ENCODE results near the gene LRRC45.

Gene LRRC45

GRCh38 chr17:81983639-81984373 is 39.3 kb upstream of the LRRC45 start:
- Histone ChIP-seq H3K9me3 (ENCODE audit: control insufficient read depth in 2 of 2, low read length in 2 of 2) (no peaks in the 10 kb centered on the region), H3K9ac (ENCODE audit: low read depth in 1 of 2, low read length in 2 of 2) (no peak overlapping the region), H3K27ac (ENCODE audit: low read depth in 2 of 2, low read length in 2 of 2) (no peak overlapping the region), H3K27me3 (ENCODE audit: control insufficient read depth in 2 of 2, insufficient read depth in 2 of 2, low read length in 2 of 2) (no peaks in the 10 kb centered on the region), H3K4me3 (ENCODE audit: low read length in 2 of 2) (no peak overlapping the region), H3K36me3 (ENCODE audit: control insufficient read depth in 2 of 2, insufficient read depth in 2 of 2, low read length in 2 of 2) (peaks cover 17 to 24% of the 10 kb centered on the region in 2 donors), H3K4me1 (ENCODE audit: control insufficient read depth in 2 of 2, insufficient read depth in 2 of 2, low read length in 2 of 2) (no peaks in the 10 kb centered on the region)

GRCh38 chr17:81984773-81985410 is 38.2 kb upstream of the LRRC45 start:
- no peak overlapping the region for H3K9ac ChIP-seq (ENCODE audit: low read depth in 1 of 2, low read length in 2 of 2)
- H3K27me3 ChIP-seq (ENCODE audit: control insufficient read depth in 2 of 2, insufficient read depth in 2 of 2, low read length in 2 of 2) = no peaks in the 10 kb centered on the region
- H3K36me3 ChIP-seq (ENCODE audit: control insufficient read depth in 2 of 2, insufficient read depth in 2 of 2, low read length in 2 of 2) = peaks cover 17 to 24% of the 10 kb centered on the region in 2 donors
- no peak overlapping the region for H3K27ac ChIP-seq (ENCODE audit: low read depth in 2 of 2, low read length in 2 of 2)
- no peaks in the 10 kb centered on the region for H3K4me1 ChIP-seq (ENCODE audit: control insufficient read depth in 2 of 2, insufficient read depth in 2 of 2, low read length in 2 of 2)
- H3K4me3 ChIP-seq (ENCODE audit: low read length in 2 of 2) = no peak overlapping the region
- no peaks in the 10 kb centered on the region for H3K9me3 ChIP-seq (ENCODE audit: control insufficient read depth in 2 of 2, low read length in 2 of 2)

DNA sequence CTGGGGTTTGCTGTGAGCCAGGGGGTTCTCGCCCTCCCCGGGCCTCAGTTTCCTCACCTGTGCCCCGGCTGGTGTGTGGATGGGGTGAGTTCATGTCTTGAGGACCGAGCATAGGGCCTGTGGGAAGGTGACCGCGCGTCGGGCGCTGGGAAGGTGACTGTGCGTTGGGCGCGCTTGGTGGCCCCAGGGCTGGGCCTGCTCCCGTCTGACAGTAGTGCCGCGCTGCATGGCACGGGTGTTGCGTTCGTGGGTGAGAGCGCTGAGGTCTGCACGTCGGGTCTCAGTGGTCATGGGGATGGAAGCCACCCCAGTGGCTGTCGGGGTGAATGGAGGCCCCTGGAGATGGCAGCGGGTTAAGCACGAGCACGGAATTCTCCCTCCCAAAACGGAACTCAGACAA is 36.5 kb upstream of the LRRC45 start:
- H3K9me3 ChIP-seq (ENCODE audit: control insufficient read depth in 2 of 2, low read length in 2 of 2) = no peaks in the 10 kb centered on the region
- H3K27me3 ChIP-seq (ENCODE audit: control insufficient read depth in 2 of 2, insufficient read depth in 2 of 2, low read length in 2 of 2) = no peaks in the 10 kb centered on the region
- H3K9ac ChIP-seq (ENCODE audit: low read depth in 1 of 2, low read length in 2 of 2) = no peak overlapping the region
- peaks cover 16 to 17% of the 10 kb centered on the region in 2 donors for H3K36me3 ChIP-seq (ENCODE audit: control insufficient read depth in 2 of 2, insufficient read depth in 2 of 2, low read length in 2 of 2)
- no peak overlapping the region for H3K4me3 ChIP-seq (ENCODE audit: low read length in 2 of 2)
- peaks cover 8 to 11% of the 10 kb centered on the region in 2 donors for H3K4me1 ChIP-seq (ENCODE audit: control insufficient read depth in 2 of 2, insufficient read depth in 2 of 2, low read length in 2 of 2)
- no peak overlapping the region for H3K27ac ChIP-seq (ENCODE audit: low read depth in 2 of 2, low read length in 2 of 2)

DNA sequence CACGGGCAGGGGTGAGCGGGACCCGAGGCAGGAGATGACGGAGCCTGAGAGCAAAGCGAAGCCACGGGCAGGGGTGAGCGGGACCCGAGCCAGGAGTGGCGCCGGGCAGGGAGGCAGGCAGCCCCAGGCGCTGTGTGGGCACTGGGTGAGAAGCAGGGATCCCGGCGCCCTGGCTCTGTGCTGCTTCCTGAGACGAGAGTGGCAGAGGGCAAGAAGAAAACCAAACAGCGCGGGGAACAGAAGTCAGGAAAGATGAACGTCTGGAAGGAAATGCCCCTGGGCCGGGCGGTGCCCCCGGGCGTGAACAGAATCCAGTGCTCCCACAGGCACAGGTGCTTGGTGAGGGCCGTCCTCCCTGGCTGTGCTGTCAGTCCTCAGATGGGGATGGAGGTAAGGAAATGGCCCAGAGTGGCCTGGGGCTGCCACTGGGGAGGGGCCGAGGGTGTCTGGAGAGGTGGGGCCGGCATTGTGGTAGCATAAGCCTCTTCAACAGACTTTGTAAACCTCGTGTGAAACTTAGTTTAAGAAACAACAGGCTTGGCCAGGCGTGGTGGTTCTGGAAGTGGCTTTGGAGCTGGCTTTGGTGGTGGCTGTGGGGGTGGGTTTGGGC is 35.8 kb upstream of the LRRC45 start:
- Histone ChIP-seq H3K36me3 (ENCODE audit: control insufficient read depth in 2 of 2, insufficient read depth in 2 of 2, low read length in 2 of 2) (peaks cover 14 to 17% of the 10 kb centered on the region in 2 donors), H3K27me3 (ENCODE audit: control insufficient read depth in 2 of 2, insufficient read depth in 2 of 2, low read length in 2 of 2) (no peaks in the 10 kb centered on the region), H3K4me1 (ENCODE audit: control insufficient read depth in 2 of 2, insufficient read depth in 2 of 2, low read length in 2 of 2) (peaks cover 13 to 18% of the 10 kb centered on the region in 2 donors), H3K9me3 (ENCODE audit: control insufficient read depth in 2 of 2, low read length in 2 of 2) (no peaks in the 10 kb centered on the region), H3K4me3 (ENCODE audit: low read length in 2 of 2) (no peak overlapping the region), H3K9ac (ENCODE audit: low read depth in 1 of 2, low read length in 2 of 2) (no peak overlapping the region), H3K27ac (ENCODE audit: low read depth in 2 of 2, low read length in 2 of 2) (no peak overlapping the region)

DNA sequence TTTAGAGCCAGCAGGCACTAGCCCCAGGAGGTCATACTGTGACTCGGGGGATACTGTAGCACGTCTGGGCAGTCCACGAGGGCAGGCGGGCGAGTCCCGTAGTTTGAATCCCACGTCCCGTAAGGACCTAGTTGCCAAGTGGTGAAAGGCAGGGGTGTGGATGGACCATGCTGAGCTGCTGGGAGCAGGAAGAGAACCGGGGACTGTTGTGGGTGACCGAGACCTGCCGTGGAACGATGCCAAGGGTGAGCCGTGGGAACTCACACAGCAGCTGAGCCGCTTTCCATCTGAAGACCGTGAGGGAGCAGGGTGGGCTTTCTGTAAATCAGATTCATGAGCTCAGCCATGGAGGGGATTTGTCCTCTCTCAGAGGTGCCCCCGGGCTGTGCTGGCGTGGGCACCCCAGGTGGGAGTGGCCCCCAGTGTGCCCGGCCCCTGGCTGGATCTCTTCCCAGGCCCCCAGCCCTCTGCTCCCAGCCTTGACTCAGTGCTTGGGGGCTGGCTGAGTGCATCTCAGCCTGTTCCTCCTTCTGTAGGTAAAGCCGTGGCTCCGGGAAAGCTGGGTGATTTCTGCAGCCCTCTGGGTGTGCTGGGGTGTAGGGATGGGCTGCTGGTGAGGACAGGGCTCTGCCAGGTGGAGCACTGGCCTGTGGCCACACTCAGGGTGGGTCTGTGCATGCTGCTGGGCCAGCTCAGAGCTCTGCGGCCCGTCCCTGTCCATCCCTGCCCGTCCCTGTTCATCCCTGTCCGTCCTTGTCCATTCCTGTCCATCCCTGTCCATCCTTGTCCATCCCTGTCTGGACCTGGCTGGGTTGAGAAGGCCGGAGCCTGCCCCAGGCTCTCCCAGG is 32.0 kb upstream of the LRRC45 start:
- Histone ChIP-seq H3K4me1 (ENCODE audit: control insufficient read depth in 2 of 2, insufficient read depth in 2 of 2, low read length in 2 of 2) (peaks cover 18% of the 10 kb centered on the region in 2 donors), H3K27ac (ENCODE audit: low read depth in 2 of 2, low read length in 2 of 2) (peak overlapping the region; percentile 38 to 52), H3K4me3 (ENCODE audit: low read length in 2 of 2) (no peak overlapping the region), H3K9ac (ENCODE audit: low read depth in 1 of 2, low read length in 2 of 2) (peak overlapping the region; percentile 18 to 47), H3K27me3 (ENCODE audit: control insufficient read depth in 2 of 2, insufficient read depth in 2 of 2, low read length in 2 of 2) (no peaks in the 10 kb centered on the region), H3K36me3 (ENCODE audit: control insufficient read depth in 2 of 2, insufficient read depth in 2 of 2, low read length in 2 of 2) (peaks cover under 1 to 5% of the 10 kb centered on the region in 2 donors), H3K9me3 (ENCODE audit: control insufficient read depth in 2 of 2, low read length in 2 of 2) (no peaks in the 10 kb centered on the region)

DNA sequence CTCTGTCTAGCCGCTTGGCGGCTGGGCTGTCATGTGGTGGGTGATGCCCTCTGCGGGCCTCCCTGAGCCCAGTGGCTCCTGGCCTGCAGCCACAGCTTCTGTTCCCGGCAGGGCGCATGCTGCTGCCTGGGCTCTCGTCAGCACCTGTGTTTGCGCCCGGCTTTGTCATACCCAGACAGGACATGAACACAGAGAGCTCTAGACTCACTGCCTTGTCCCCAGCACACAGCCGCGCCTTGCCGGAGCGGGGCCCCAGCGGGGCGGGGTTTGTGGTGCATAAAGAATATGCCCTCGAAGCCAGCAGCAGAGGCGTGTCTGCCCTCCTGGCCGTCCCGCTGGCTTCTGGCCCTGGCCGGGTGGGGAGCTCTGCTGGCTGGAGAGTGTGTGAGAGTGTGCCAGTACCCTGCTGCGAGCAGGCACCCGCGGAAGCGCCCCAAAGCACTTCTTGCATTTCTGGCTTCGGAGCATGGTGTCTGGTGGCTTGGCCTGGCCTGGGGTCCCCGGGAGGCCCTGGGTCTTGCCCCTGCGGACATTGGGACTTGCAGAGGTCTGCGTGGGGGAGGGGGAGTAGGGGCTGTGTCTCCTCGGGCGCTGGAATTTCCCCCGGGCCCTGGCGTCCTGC is 31.3 kb upstream of the LRRC45 start:
- H3K9me3 ChIP-seq (ENCODE audit: control insufficient read depth in 2 of 2, low read length in 2 of 2) = no peaks in the 10 kb centered on the region
- peak overlapping the region in 1 of 2 donors; percentile 23 for H3K4me3 ChIP-seq (ENCODE audit: low read length in 2 of 2)
- peaks cover 18% of the 10 kb centered on the region in 2 donors for H3K4me1 ChIP-seq (ENCODE audit: control insufficient read depth in 2 of 2, insufficient read depth in 2 of 2, low read length in 2 of 2)
- H3K27ac ChIP-seq (ENCODE audit: low read depth in 2 of 2, low read length in 2 of 2) = peak overlapping the region; percentile 38 to 52
- peak overlapping the region; percentile 47 to 48 for H3K9ac ChIP-seq (ENCODE audit: low read depth in 1 of 2, low read length in 2 of 2)
- H3K27me3 ChIP-seq (ENCODE audit: control insufficient read depth in 2 of 2, insufficient read depth in 2 of 2, low read length in 2 of 2) = no peaks in the 10 kb centered on the region
- H3K36me3 ChIP-seq (ENCODE audit: control insufficient read depth in 2 of 2, insufficient read depth in 2 of 2, low read length in 2 of 2) = peaks cover 0 to 2% of the 10 kb centered on the region in 2 donors

- Histone ChIP-seq H3K4me1 (ENCODE audit: control insufficient read depth in 2 of 2, insufficient read depth in 2 of 2, low read length in 2 of 2) (peaks cover 18% of the 10 kb centered on the region in 2 donors), H3K36me3 (ENCODE audit: control insufficient read depth in 2 of 2, insufficient read depth in 2 of 2, low read length in 2 of 2) (peaks cover 0 to 2% of the 10 kb centered on the region in 2 donors), H3K9ac (ENCODE audit: low read depth in 1 of 2, low read length in 2 of 2) (peak overlapping the region in 1 of 2 donors; percentile 48), H3K27me3 (ENCODE audit: control insufficient read depth in 2 of 2, insufficient read depth in 2 of 2, low read length in 2 of 2) (no peaks in the 10 kb centered on the region), H3K27ac (ENCODE audit: low read depth in 2 of 2, low read length in 2 of 2) (peak overlapping the region; percentile 38 to 52), H3K9me3 (ENCODE audit: control insufficient read depth in 2 of 2, low read length in 2 of 2) (no peaks in the 10 kb centered on the region), H3K4me3 (ENCODE audit: low read length in 2 of 2) (peak overlapping the region in 1 of 2 donors; percentile 23)
These were observed 30.6 kb upstream of the LRRC45 start for GRCh38 chr17:81992306-81993102.

- Histone ChIP-seq H3K36me3 (ENCODE audit: control insufficient read depth in 2 of 2, insufficient read depth in 2 of 2, low read length in 2 of 2) (peaks cover 0 to 2% of the 10 kb centered on the region in 2 donors), H3K27ac (ENCODE audit: low read depth in 2 of 2, low read length in 2 of 2) (no peak overlapping the region), H3K27me3 (ENCODE audit: control insufficient read depth in 2 of 2, insufficient read depth in 2 of 2, low read length in 2 of 2) (no peaks in the 10 kb centered on the region), H3K4me3 (ENCODE audit: low read length in 2 of 2) (no peak overlapping the region), H3K9ac (ENCODE audit: low read depth in 1 of 2, low read length in 2 of 2) (no peak overlapping the region), H3K9me3 (ENCODE audit: control insufficient read depth in 2 of 2, low read length in 2 of 2) (no peaks in the 10 kb centered on the region), H3K4me1 (ENCODE audit: control insufficient read depth in 2 of 2, insufficient read depth in 2 of 2, low read length in 2 of 2) (peaks cover 18% of the 10 kb centered on the region in 2 donors)
These were observed 29.1 kb upstream of the LRRC45 start for GRCh38 chr17:81993729-81994592.
